Skeletal muscle tissue (tissue), 4 donors: Measurements from ENCODE around the gene ASCC3. TPM values are rescaled to one million over a fixed set of nuclear protein-coding genes. Genes with fewer than 3 reads are reported as not detected.
"Not testable (repeated sequence)": the region's sequence is repeated elsewhere in the genome, so short reads cannot be mapped to it uniquely, and the experiment has no call there.

Experiments used
- H3K27ac ChIP-seq: one replicate; pipeline ENCODE4 v1.7.0; 2013; ENCODE audit warnings: mild to moderate bottlenecking, low read depth, low read length, inconsistent platforms
- H3K27me3 ChIP-seq, 3 donors: one replicate each; pipeline ENCODE4 v1.7.0; 2013; ENCODE audit warnings: low read length in 3 of 3; ENCODE audit not compliant: control insufficient read depth in 3 of 3, insufficient read depth in 3 of 3
- H3K36me3 ChIP-seq, 3 donors: one replicate each; pipeline ENCODE4 v1.7.0; 2013; ENCODE audit warnings: low read length in 3 of 3; ENCODE audit not compliant: control insufficient read depth in 3 of 3, insufficient read depth in 3 of 3
- H3K4me1 ChIP-seq, 3 donors: one replicate each; pipeline ENCODE4 v1.7.0; 2013; ENCODE audit warnings: low read length in 3 of 3, mild to moderate bottlenecking in 3 of 3; ENCODE audit not compliant: control insufficient read depth in 3 of 3, insufficient read depth in 3 of 3
- H3K4me3 ChIP-seq, 3 donors: one replicate each; pipeline ENCODE4 v1.7.0; 2013; ENCODE audit warnings: low read length in 3 of 3
- H3K9ac ChIP-seq, 3 donors: one replicate each; pipeline ENCODE4 v1.7.0; 2013; ENCODE audit warnings: low read length in 3 of 3, mild to moderate bottlenecking in 3 of 3, moderate library complexity in 2 of 3, low read depth in 1 of 3
- H3K9me3 ChIP-seq, 3 donors: one replicate each; pipeline ENCODE4 v1.7.0; 2013; ENCODE audit warnings: low read length in 3 of 3; ENCODE audit not compliant: control insufficient read depth in 3 of 3
- total RNA-seq: library from RNA; depleted of rRNA; stranded (reverse); fragments of >200 nt; gene quantifications from one replicate; pipeline ENCODE4 v1.2.3, GENCODE V29; 2014
- donor health status: Osteomylitis.

The ASCC3 gene
- total RNA-seq, 1 donor from 2014 or later = 21.4 TPM

- Histone ChIP-seq H3K36me3 (no peaks in the 10 kb centered on the region), H3K27ac (no peak overlapping the region), H3K27me3 (no peaks in the 10 kb centered on the region), H3K9ac (no peak overlapping the region), H3K4me1 (no peaks in the 10 kb centered on the region), H3K4me3 (no peak overlapping the region), H3K9me3 (no peaks in the 10 kb centered on the region)
These were observed 105.5 kb downstream of the ASCC3 start for GRCh38 chr6:100775667-100776066.

- Histone ChIP-seq H3K9ac (no peak overlapping the region), H3K36me3 (no peaks in the 10 kb centered on the region), H3K27ac (no peak overlapping the region), H3K4me1 (no peaks in the 10 kb centered on the region), H3K9me3 (no peaks in the 10 kb centered on the region), H3K27me3 (no peaks in the 10 kb centered on the region), H3K4me3 (no peak overlapping the region)
These were observed 106.4 kb downstream of the ASCC3 start for GRCh38 chr6:100774681-100775080.

GRCh38 chr6:100768816-100769351, 112.2 kb downstream of the ASCC3 start:
- H3K27me3 ChIP-seq = no peaks in the 10 kb centered on the region
- peaks cover 0 to 8% (median 6%) of the 10 kb centered on the region in 3 donors for H3K36me3 ChIP-seq
- H3K4me3 ChIP-seq = no peak overlapping the region
- H3K27ac ChIP-seq = no peak overlapping the region
- no peaks in the 10 kb centered on the region for H3K9me3 ChIP-seq
- H3K9ac ChIP-seq = no peak overlapping the region
- no peaks in the 10 kb centered on the region for H3K4me1 ChIP-seq

GRCh38 chr6:100763617-100764241, 117.4 kb downstream of the ASCC3 start:
- H3K4me1 ChIP-seq = no peaks in the 10 kb centered on the region
- no peak overlapping the region for H3K27ac ChIP-seq
- no peaks in the 10 kb centered on the region for H3K9me3 ChIP-seq
- H3K27me3 ChIP-seq = no peaks in the 10 kb centered on the region
- no peak overlapping the region for H3K9ac ChIP-seq
- H3K36me3 ChIP-seq = peaks cover 0 to 24% (median 11%) of the 10 kb centered on the region in 3 donors
- H3K4me3 ChIP-seq = no peak overlapping the region

- Histone ChIP-seq H3K4me1 (no peaks in the 10 kb centered on the region), H3K9ac (no peak overlapping the region), H3K9me3 (no peaks in the 10 kb centered on the region), H3K27ac (no peak overlapping the region), H3K36me3 (peaks cover 0 to 24% (median 11%) of the 10 kb centered on the region in 3 donors), H3K4me3 (no peak overlapping the region), H3K27me3 (no peaks in the 10 kb centered on the region)
These were observed 119.3 kb downstream of the ASCC3 start for GRCh38 chr6:100761841-100762240.

- not testable (repeated sequence) for H3K27ac ChIP-seq, H3K9ac ChIP-seq, H3K4me1 ChIP-seq, H3K4me3 ChIP-seq, H3K27me3 ChIP-seq, H3K9me3 ChIP-seq
- H3K36me3 ChIP-seq = peaks cover 0 to 12% (median 5%) of the 10 kb centered on the region in 3 donors
These were observed 122.7 kb downstream of the ASCC3 start for GRCh38 chr6:100758386-100758785.

GRCh38 chr6:100753421-100753820, 127.7 kb downstream of the ASCC3 start:
- Histone ChIP-seq H3K9ac (no peak overlapping the region), H3K27me3 (no peaks in the 10 kb centered on the region), H3K27ac (no peak overlapping the region), H3K4me3 (no peak overlapping the region), H3K4me1 (no peaks in the 10 kb centered on the region), H3K9me3 (no peaks in the 10 kb centered on the region), H3K36me3 (no peaks in the 10 kb centered on the region)

- no peaks in the 10 kb centered on the region for H3K27me3 ChIP-seq
- H3K4me1 ChIP-seq = no peaks in the 10 kb centered on the region
- H3K36me3 ChIP-seq = no peaks in the 10 kb centered on the region
- no peak overlapping the region for H3K9ac ChIP-seq
- H3K27ac ChIP-seq = no peak overlapping the region
- no peak overlapping the region for H3K4me3 ChIP-seq
- no peaks in the 10 kb centered on the region for H3K9me3 ChIP-seq
These were observed 129.5 kb downstream of the ASCC3 start for GRCh38 chr6:100751590-100751989.

GRCh38 chr6:100745419-100746041, 135.6 kb downstream of the ASCC3 start:
- no peak overlapping the region for H3K9ac ChIP-seq
- no peaks in the 10 kb centered on the region for H3K9me3 ChIP-seq
- no peaks in the 10 kb centered on the region for H3K4me1 ChIP-seq
- peaks cover 2 to 5% (median 2%) of the 10 kb centered on the region in 3 donors for H3K36me3 ChIP-seq
- no peaks in the 10 kb centered on the region for H3K27me3 ChIP-seq
- H3K4me3 ChIP-seq = no peak overlapping the region
- H3K27ac ChIP-seq = no peak overlapping the region

GRCh38 chr6:100740439-100740838, 140.7 kb downstream of the ASCC3 start:
- Histone ChIP-seq H3K36me3 (peaks cover 2 to 5% (median 2%) of the 10 kb centered on the region in 3 donors), H3K27me3 (no peaks in the 10 kb centered on the region), H3K9ac (no peak overlapping the region), H3K27ac (no peak overlapping the region), H3K4me3 (no peak overlapping the region), H3K4me1 (no peaks in the 10 kb centered on the region), H3K9me3 (no peaks in the 10 kb centered on the region)
